ENCODE results near the gene YBX1.

YBX1 gene

DNA sequence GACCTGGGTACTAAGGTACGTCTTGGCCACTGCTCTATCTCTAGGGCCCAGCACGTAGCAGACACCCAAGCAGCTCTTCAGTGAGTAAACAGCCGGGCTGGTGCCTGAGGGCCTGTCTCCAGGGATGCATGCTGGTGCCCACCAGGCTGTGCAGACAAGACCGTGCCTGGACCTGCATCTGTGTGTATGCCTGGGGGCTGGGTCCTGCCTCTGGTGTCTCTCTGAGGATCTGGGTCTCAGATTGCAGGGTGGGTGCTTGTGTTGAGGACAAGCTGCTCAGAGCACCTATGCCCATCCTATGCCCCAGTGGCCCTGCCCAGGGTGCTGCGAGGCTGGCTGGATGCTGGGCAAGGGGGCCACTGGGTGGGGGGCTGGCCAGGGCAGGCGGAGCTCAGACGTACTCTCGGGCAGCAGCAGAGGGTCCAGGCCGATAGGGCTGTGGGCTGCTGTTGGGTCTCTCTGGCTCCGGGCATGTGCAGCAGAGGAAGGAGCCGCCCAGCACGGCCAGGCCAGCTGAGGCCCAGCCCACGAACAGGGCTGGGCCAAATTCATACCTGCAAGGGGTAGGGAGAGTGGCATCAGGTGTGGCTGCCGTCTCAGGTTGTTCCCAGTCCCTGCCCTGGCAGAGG is 53.4 kb downstream of the YBX1 start:
- DNase-seq = no peak

DNA sequence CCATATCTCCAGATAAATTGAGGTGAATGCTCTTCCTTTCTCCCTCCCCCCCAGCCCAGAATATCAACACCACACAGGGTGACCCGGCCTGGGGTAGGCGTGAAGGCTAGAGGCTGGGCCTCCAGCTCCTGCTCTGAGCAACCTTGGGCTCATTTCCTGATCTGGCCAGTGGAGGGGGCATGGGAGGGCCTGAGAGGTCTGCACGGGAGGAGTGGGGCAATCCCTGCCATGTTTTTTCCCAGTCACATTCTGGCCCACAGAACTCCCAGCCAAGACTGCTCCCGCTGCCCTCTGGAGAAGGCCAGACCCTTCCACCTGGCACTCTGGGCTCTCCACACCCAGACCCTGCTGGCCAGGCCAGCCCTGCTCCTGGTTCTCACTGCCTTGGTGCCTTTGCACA is 53.9 kb downstream of the YBX1 start:
- no peak for DNase-seq

DNA sequence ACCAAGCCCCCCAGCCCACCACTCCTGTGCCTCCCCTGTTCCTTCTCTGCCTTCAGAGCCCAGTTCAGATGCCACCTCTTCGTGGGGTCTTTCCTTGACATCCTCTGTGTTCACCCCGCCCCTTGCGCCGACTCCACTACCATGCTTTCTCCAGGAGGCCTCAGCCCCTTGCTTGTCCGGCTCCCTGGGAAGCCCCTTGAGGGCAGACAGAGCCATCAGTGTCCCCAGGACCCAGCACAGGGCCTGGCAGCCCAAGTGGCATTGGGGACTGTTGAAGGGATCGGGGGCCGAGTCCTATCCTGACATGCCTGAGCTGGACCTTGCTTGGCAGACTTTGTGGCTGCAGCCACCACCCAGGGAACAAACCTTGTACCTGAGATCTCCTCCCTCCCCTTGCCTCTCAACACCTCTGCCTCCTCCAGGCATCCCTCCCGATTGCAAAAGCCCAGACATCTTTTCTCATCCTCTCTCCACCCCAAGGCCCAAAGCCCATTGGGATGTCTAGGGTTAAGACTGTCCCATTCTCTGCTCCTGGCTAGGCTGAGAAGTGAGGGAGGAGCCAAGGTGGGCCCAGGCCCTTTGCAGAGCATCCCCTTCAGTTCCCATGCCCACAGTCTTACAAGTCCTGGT is 54.5 kb downstream of the YBX1 start:
- no peak for DNase-seq

DNA sequence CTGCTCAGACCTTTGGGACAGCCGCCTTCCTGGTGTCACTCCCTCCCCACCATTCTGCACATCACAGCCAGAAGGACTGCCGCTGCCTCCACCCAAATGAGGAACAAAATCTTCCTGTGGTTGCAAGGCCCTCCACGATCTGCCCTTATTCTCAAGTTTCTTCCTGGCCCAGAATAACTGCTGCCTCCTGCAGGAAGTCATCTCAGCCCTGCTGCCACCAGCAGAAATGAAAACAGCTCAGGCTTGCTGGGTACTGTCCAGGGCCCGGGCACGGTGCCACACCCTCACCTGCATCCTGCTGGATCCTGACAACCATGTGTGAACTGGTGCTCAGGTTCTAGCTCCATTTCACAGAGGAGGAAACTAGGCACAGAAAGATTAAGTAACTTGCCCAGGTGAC is 55.0 kb downstream of the YBX1 start:
- DNase-seq = no peak

DNA sequence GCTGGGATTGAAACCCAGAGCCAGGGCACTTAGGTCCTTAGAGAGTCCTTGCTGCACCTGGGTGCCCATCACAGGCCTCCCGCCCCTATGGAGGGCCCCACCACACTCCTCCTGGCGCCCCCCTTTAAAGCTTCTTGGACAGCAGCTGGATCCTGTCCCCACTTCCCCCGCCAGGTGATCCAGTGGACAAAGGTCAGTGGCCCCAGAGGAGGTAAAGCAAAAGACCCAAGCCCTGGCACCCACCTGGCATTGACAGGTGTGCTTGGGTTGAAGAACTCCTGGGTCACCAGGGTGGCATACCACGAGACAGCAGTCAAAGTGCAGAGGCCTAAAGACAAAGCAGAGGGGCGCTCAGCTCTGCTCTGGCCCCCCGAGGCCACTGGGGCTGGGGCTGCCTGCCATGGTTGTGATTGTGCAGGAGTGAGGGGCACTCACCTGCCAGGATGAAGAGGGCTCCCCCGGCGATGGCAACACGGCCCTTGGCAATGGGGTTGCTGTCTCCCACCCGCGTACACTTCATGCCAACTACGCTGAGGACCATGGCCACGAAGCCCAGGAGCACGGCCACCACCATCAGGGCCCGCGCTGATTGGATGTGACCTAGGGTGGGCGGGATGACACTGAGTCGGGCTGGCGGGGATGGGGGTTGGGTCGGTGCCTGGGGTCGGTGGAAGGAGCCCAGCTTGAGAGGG is 55.9 kb downstream of the YBX1 start:
- no peak for DNase-seq

DNA sequence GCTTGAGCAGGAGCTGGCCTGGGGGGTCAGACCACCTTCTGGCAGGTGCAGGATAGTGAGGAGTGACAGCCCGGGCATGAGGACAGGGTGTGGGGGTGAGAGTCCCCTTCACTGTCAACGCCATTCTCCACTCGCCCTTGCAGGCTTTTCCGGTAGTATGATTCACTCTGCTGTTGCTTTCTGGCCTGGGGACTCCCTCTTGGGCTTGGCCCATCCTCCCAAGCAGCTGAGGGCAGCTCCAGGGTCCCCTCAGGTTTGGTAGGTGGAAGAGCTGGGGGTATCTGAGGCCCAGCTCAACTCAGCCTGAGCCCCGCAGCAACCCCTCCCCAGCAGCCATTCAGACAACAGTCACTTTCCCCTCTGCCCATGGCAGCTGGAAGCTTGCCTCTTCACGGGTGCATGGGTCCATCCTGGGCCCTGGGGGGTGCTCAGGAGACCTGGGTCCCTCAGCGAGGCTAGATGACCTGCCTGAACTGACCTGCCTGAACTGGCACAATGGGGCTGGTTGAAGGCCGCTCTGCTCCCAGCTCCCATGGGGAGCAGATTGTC is 56.5 kb downstream of the YBX1 start:
- no peak for DNase-seq

DNA sequence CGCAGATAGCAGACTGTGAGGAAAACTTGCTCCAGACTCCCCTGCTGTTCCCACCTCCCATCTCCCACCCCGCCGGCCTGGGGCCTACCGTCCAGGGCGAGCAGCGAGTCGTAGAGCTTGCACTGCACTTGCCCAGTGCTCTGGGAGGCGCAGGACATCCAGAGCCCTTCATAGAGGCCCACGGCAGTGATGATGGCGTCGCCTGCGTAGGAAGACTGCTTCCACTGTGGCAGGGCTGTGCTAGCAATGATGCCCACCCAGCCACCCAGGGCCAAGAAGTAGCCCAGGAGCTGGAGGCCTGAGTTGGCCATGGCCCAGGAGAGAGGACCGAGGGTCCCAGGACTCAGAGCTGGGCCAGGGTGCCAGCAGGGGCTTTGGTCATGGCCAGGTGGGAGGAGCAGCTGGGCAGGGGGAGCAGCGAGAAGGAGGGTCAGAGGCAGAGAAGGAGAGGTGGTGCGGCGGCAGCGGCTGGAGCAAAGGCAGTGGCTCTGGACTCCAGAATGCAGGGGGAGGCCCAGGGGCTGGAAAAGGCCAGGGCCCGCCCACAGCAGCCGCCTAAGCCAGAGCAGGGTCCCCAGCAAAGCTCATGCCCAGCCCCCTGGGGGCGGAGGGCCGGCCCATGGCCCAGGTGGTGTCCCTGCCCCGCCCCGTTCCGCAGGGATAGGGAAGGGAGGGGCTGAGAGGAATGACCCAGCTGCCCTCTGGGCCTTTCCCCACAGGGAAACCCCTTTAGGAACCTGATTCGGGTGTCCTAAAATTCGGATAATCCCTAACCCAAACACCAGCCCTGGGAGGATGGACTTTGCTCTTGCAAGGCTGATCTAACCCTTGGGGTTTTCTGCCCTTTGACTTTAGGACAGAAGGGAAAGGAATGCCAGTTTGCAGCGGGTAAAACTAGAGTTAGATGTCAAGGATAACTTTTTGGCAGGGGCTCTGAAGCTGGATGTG is 57.8 kb downstream of the YBX1 start, which contains the start of gene CLDN19:
Gene CLDN19, minus strand, starts transcription at position 484 of the 948 bp plus-strand sequence. Its CDS starts 173 bp downstream, at position 311.
- no peak for DNase-seq

DNA sequence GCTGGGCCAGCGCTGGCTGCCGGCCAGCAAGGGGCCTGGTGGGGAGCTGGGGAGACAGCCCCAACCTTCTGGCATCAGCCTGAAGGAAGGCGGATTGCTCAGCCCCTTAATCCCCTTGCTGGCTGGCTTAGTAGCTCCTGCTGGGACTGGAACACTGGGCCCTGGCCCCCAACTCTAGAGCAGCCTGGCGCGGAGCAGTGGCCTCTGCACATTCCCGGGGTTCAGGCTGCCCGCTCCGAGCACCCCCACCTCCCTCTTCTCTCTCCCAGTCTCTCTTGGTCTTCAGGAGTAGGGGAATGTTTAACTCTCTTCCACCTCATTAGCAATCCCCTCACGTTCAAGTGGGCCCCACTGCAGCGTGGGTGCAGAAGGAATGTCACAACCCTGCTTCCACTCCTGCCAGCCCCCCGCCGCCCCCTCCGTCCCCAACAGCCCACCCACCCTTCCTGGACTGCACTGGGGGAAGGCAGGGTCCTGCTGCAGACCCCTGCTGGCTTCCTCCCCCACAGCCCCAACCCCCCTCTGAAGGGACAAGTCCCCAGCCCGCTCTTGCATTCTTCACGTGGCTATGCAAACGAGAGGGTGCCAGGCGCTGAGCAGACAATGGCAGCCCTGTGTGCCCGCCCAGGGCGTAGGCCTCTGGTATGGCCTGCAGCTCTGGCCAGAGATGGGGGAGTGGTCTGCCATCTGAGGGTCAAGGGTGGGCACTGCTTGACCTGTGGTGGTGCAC is 58.8 kb downstream of the YBX1 start:
- no peak for DNase-seq

DNA sequence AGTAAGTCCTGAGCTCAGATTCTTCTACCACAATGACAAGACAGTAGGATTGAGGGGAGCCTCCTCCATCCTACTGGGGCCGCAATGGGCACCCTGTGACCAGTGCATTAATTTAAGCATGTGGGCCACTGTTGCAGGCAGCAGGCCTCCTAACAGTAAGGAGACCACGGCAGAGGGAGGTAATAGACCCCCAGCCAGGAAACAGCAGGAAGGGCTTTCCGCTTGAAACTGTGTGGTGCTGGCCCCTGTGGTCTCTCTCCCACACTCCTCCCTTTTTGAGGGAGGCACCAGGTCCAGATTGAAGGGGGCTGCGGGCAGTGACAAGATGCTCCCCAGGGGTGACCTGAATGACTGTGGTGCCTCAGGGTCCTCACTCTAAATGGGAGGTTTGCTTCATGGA is 59.5 kb downstream of the YBX1 start:
- no peak for DNase-seq

DNA sequence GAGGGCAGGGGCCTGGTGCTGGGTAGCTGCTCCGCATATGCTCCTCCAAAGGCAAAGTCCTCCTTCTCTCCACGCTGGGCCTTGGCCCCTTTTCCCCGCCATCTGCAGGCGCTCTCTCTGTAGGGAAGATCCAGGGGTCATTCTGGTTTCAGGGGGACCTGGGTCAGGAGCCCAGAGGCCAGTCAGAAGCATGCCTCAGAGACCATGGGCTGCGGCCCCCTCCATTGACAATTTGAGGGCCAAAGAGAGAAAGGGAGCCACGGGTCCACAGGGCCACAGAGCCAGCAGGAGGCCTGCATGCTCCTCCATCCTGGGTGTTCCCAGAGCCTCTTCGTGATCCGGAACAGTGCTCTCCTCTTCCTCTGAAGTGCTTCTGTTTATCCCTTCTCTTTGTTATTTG is 59.9 kb downstream of the YBX1 start:
- DNase-seq = no peak

DNA sequence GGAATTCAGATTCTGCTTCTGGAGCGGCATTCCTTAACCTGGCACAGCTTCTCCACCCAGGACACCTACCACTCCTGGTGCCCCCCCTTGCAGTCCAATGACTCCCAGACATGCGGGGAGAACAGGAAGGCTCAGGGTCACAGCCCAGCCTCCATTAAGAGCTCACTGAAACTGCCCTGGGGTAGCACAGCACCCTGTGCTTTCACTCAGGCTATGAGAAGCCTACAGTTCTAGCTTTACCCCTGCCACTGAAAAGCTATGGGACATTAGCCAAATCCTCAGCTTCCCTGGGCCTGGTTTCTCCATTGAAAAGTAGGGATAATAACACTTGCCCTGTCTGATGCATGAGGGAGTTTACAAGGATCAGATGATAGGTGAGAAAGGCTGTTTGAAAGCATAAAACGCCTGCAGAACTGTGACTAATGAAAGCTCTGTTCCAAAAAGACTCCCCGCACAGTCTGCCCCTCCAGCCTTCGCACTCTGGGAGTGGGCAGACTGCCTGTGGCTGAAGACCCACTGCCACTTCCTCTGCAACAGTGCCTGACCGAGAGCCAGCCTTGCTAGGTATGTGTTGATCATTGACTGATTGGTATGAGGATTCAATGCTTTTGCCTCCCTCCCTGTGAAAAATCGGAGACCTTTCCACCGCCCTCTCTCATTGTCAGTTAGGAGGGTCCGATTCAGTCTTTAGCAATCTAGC is 60.5 kb downstream of the YBX1 start:
- DNase-seq = no peak

DNA sequence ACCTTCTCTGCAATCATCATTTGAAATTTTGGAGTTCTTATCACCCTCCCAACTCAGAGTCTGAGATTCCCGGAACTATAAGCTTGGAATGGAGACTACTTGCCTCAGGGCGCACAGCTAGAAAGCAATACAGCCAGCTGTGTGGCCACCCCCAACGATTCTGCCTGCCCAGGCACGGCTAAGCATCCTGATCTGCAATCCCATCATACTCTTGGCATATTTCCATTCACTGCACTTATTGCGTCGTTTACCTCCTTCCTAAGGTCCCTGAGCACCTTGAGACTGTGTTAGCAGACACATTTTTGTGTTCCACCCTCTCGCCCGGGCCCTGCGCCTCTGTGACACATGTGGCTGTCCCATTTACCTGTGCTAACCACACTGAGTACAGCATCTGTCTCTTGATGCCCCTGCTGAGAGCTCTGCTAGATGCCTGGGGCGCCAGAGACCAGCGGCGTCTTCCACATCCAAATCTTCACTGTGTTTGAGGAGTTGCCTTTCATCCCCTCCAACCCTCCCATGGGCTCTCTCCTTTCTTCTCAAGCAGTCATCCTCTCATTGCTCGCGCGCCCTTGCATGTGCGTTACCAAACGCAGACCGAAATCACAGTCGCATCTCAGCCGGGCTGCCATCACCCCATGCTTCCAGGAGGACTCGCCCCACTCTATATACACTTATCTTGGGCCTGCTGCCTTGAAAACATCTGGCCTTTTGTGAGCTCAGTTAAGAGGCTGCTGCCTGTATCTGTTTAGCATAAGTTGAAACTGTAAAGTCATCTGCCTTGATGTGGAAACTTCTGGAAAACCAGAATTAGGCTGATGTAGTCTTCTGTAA is 61.3 kb downstream of the YBX1 start:
- no peak for DNase-seq

DNA sequence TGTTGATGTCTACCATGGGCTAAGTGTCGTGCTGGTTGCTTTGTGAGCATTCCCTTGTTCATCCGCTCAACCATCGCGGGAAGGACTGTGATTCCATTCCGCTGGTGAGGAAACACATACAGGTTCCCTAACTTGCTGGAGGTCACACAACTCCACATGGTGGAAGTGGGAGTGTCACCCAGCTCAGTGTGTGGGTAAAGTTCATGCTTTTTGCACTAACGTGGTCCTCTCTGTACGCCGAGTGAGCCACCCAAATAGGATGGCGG is 61.9 kb downstream of the YBX1 start:
- no peak for DNase-seq

DNA sequence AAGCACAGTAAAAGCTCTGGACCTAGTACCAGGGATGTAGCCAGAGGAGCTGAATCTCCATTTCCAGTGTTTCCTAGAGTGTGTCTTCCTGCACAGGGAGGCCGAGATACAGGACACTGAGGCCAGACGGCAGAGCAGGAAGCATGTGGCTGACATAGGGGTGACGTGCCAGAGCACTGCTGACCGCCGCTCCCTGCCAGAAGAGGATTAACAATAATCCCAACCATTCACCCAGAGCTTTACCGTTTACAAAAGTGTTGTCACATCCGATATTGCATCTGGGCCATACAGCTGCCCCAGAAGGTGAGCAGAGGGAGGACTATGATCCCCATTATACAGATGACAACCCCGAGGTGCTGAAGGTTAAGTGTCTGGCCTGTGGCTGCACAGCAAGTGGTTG is 63.6 kb downstream of the YBX1 start:
- DNase-seq = no peak

DNA sequence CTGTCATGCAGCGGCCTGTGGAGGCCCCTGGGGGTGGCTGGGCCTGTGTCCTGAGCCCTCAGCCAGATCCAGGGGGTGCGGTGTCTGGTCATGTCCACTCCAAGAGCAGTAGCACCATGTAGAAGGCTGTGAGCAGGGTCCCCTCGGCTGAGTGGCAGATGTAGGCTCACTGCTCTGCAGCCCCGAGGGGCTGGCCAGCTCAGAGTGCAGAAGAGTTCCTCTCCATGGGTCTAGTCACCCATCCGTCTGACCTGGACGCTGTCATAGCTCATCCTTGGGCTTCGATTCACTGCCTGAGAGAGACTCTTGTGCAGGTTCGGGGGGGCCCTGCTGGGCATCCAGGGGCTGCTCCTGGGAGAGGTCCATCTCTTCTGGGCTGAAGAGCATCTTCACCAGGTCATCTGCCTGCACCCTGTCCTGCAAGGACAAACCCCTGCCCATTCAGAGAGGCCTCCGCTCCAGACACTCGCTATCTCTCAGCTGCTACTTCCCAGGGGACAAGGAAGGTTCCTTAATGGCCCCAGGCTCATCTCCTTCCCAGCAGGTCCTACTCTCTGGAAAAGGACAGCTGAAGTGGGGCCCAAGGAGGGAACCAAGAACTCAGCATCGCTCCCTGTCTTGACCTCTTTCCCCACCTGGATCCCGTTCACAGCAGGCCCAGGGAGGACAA is 64.4 kb downstream of the YBX1 start:
- DNase-seq = no peak

DNA sequence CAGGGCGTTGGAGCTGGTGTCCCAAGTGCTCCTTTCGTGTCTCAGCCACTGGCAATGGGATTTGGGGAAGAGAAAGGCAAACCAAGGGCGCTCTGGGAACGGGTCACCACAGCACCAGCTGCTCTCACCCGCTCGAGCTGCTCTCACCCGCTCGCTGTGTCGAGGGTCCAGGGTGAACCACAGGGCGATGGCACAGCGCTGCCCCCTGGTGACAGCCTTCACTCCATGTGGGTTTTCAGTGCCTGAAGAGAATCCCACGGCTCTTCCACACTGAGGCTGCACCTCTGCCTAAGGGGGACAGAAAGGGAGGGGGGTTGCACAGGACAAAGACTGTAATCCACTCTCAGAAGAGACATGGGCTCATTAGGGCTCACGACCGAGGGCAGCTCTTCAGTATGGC is 64.9 kb downstream of the YBX1 start:
- peak; percentile 44 to 49 for DNase-seq

DNA sequence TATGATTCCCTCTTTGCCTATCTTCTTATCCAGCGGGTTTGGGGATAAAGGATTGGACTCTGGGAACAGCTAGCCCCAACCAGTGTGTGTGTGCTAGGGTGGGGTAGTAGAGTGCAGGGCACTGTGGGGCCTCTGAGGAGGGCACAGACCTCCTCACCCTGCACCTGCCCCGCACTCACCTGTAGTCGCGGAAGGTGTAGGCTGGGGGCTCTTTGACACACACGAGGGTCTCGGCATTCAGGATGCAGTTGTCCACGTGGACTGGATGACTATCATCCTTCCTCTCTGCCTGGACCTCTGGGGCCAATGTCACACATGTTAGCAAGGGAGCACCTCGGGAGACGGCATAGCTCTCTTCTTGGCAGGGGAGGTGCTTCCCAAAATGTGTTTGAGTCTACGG is 65.8 kb downstream of the YBX1 start:
- DNase-seq = no peak

DNA sequence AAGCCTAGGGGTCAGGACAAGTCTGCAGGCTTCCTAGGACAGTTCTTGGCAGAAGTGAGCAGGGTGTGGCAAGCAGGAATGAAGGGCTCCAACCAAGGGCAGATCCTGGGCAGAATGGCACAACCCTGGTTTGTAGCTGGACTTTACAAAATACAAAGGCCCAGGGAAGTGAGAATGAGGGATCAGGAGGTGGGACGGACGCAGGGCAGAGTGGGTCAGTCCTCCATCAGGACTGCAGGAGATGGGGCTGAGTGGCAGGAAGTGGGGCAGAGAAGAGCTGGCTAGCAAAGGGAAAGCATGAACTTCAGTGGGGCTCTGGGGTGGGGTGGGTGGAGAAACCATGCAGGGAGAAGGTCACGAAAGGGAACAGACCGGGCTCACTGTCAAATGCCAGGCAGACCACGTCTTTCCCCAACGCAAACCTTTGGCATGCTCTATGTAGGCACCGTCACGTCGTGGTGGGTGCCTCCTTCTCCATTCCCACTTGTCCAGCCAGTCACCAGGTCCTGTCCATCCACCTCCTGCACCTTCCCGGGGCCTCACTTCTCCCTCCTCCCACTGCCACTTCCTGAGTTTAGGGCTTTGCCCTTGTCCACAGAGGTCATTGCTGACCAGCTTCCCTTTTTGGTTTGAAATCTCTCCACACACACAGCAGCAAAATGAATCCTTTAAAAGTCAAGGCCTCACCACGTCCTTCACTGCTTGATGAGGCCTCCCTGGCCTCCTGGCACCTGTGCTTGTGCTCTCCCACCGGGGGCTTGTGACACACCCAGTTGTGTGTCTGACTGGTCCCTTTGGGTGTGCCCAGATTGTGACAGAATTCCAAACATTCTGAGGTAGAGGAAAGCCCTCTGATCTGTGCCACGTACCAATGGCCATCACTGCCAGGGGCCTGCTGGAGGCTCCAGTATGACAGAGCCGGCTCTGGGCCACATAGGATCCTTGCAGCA is 66.5 kb downstream of the YBX1 start:
- DNase-seq = no peak

DNA sequence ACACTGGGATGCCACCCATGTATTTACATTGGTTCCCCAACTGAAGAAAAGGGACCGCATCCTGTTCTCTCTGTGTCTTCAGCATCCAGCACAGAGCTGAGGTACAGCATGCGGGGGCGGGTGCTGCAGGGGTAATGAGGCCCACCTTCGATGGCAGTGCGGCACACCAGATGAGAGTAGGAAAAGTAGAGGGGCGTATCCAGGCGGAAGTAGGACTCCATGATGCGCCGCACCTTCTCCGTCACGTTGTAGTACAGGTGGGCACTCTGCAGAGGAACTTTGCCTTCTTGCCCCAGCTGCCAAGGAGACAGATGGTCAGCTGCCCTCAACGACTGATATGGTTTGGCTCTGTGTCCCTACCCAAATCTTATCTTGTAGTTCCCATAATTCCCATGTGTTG is 67.8 kb downstream of the YBX1 start:
- no peak for DNase-seq
